Loucy (cell line): Measurements from ENCODE around the gene INSYN2B.

Experiments used
- H2AFZ ChIP-seq: fragments of 200-600 bp; sonication (generic); 2 replicates; pipeline ENCODE4 v1.6.0; 2016; ENCODE audit warnings: antibody characterized with exemption, mild to moderate bottlenecking, low read length, moderate library complexity
- H3F3A ChIP-seq: fragments of 200-600 bp; 2 replicates; pipeline ENCODE4 v1.6.0; 2016; ENCODE audit warnings: antibody characterized with exemption, low read depth, mild to moderate bottlenecking
- H3K27me3 ChIP-seq: fragments of 200-600 bp; sonication (generic); 2 replicates; pipeline ENCODE4 v1.6.1; 2014; ENCODE audit warnings: low read length, mild to moderate bottlenecking; ENCODE audit not compliant: insufficient read depth, poor library complexity, severe bottlenecking
- H3K36me3 ChIP-seq: fragments of 200-600 bp; sonication (generic); 2 replicates; pipeline ENCODE4 v1.6.1; 2016; ENCODE audit warnings: low read length; ENCODE audit not compliant: insufficient read depth
- H3K4me1 ChIP-seq: fragments of 200-600 bp; sonication (generic); 2 replicates; pipeline ENCODE4 v1.5.1; 2014; ENCODE audit warnings: low read length, mild to moderate bottlenecking; ENCODE audit not compliant: insufficient read depth, poor library complexity, severe bottlenecking
- H3K4me2 ChIP-seq: fragments of 200-600 bp; sonication (generic); 2 replicates; pipeline ENCODE4 v1.6.0; 2014; ENCODE audit warnings: antibody characterized with exemption, low read length, low read depth, mild to moderate bottlenecking; ENCODE audit not compliant: poor library complexity, severe bottlenecking
- H3K4me3 ChIP-seq: fragments of 200-600 bp; sonication (generic); 2 replicates; pipeline ENCODE4 v1.5.1; 2014; ENCODE audit warnings: low read length, mild to moderate bottlenecking, mixed read lengths; ENCODE audit not compliant: poor library complexity, severe bottlenecking
- H3K79me2 ChIP-seq: fragments of 200-600 bp; sonication (generic); 2 replicates; pipeline ENCODE4 v1.6.1; 2014; ENCODE audit warnings: low read length; ENCODE audit not compliant: insufficient read depth
- H3K9ac ChIP-seq: fragments of 200-600 bp; sonication (generic); 2 replicates; pipeline ENCODE4 v1.6.0; 2014; ENCODE audit warnings: mild to moderate bottlenecking, low read depth, low read length, moderate library complexity; ENCODE audit not compliant: poor library complexity, severe bottlenecking
- H3K9me2 ChIP-seq: fragments of 200-600 bp; sonication (generic); replicated peaks from 2 replicates; pipeline ENCODE4 v1.6.1; 2016; ENCODE audit warnings: low read depth, low read length, mixed read lengths
- H3K9me3 ChIP-seq: fragments of 200-600 bp; sonication (generic); 2 replicates; pipeline ENCODE4 v1.6.1; 2014; ENCODE audit warnings: mild to moderate bottlenecking, antibody characterized with exemption, low read length, low read depth; ENCODE audit not compliant: insufficient read depth
- H4K20me1 ChIP-seq: fragments of 200-600 bp; sonication (generic); 2 replicates; pipeline ENCODE4 v1.6.0; 2014; ENCODE audit warnings: antibody characterized with exemption, low read length, mild to moderate bottlenecking; ENCODE audit not compliant: insufficient read depth, poor library complexity, severe bottlenecking
- CTCF ChIP-seq: fragments of 200-600 bp; sonication (generic); conservative IDR thresholded peaks from 2 replicates; pipeline ENCODE4 v1.5.1; 2014; ENCODE audit warnings: mild to moderate bottlenecking, antibody characterized with exemption, low read length
- EZH2phosphoT487 ChIP-seq: fragments of 200-600 bp; IDR thresholded peaks from 2 replicates; pipeline ENCODE4 v1.6.1; 2018; ENCODE audit warnings: antibody characterized with exemption, mild to moderate bottlenecking, moderate library complexity, borderline replicate concordance

The INSYN2B gene

GRCh38 chr5:169997798-169998197, 17.5 kb upstream of the INSYN2B start:
- Histone ChIP-seq H3K27me3 (no peaks in the 10 kb centered on the region), H3K9me2 (no peaks in the 10 kb centered on the region), H3K79me2 (no peaks in the 10 kb centered on the region), H3K4me3 (no peak overlapping the region), H3K9ac (no peak overlapping the region), H4K20me1 (no peaks in the 10 kb centered on the region), H2AFZ (no peak overlapping the region), H3K36me3 (peaks cover 29% of the 10 kb centered on the region; the same call in 1 of the 2 replicates), H3K4me1 (no peaks in the 10 kb centered on the region), H3K4me2 (no peak overlapping the region), H3K9me3 (no peaks in the 10 kb centered on the region), H3F3A (no peaks in the 10 kb centered on the region)
- TF ChIP-seq EZH2phosphoT487 (no peak), CTCF (no peak)

GRCh38 chr5:169993485-169993790, 13.1 kb upstream of the INSYN2B start:
- H3K36me3 ChIP-seq = peaks cover 15% of the 10 kb centered on the region; the same call in 1 of the 2 replicates
- H4K20me1 ChIP-seq = no peaks in the 10 kb centered on the region
- TF ChIP-seq CTCF (no peak), EZH2phosphoT487 (no peak)
- H3K79me2 ChIP-seq = no peaks in the 10 kb centered on the region
- H3K9ac ChIP-seq = no peak overlapping the region
- no peaks in the 10 kb centered on the region for H3F3A ChIP-seq
- no peaks in the 10 kb centered on the region for H3K4me1 ChIP-seq
- no peaks in the 10 kb centered on the region for H3K9me2 ChIP-seq
- H3K4me2 ChIP-seq = no peak overlapping the region
- no peak overlapping the region for H2AFZ ChIP-seq
- H3K4me3 ChIP-seq = no peak overlapping the region
- H3K27me3 ChIP-seq = no peaks in the 10 kb centered on the region
- no peaks in the 10 kb centered on the region for H3K9me3 ChIP-seq

GRCh38 chr5:169992789-169993484, 12.6 kb upstream of the INSYN2B start:
- Histone ChIP-seq H3K4me1 (peaks cover 2% of the 10 kb centered on the region), H3K79me2 (no peaks in the 10 kb centered on the region), H3K9me2 (no peaks in the 10 kb centered on the region), H3K36me3 (peaks cover 12% of the 10 kb centered on the region; the same call in 1 of the 2 replicates), H3K4me2 (no peak overlapping the region), H2AFZ (no peak overlapping the region), H3F3A (no peaks in the 10 kb centered on the region), H3K4me3 (no peak overlapping the region), H3K27me3 (no peaks in the 10 kb centered on the region), H3K9ac (no peak overlapping the region), H3K9me3 (no peaks in the 10 kb centered on the region), H4K20me1 (no peaks in the 10 kb centered on the region)
- TF ChIP-seq EZH2phosphoT487 = no peak
- TF ChIP-seq CTCF = no peak
